ENCODE data around the gene CADM3. TPM values are rescaled to one million over a fixed set of nuclear protein-coding genes. Genes with fewer than 3 reads are reported as not detected.

CADM3 gene
- total RNA-seq, 1 donor from 2014 or later: 6.9 TPM

DNA sequence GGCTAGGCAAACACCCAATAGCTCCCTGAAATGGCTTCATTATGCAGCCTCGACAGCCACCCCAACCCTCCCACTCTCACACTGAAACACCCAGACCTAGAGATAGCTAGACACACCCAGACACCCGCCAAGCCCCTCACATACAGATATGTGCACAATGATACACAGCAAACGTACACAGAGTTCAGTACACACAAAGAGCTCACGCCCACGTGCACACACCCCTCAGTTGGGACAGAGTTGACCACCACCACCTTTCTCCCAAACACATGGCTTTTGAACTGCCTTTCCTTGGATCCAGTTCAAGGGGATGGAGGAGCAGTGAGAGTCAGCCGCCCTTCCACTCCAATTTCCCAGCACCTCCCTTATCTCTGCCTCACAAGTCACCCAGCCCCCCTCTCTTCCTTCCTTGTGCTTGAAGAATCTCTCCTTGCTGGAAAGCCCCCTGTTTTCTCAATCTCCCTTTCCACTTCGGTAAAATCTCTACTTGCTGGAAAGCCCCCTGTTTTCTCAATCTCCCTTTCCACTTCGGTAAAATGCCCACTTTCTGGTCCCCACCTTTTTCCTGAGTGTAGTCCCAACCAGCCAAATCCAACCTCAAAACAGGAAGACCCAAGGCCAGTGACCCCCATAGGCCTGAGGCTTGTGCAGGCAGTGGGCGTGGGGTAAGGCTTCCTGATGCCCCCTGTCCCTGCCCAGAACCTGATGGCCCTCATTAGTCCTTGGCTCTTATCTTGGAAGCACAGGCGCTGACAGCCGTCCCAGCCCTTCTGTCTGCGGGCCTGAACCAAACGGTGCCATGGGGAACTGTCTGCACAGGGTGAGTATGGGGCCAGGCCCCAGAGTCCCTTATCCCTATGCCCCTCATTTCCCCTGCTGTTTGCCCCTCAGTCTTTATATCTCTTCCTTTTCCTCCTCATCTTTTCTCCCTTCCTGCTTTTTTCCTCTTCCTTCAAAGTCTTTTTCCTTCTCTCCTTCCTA, 33.0 kb downstream of the CADM3 start, which contains the start of gene ACKR1:
Gene ACKR1 (plus strand): TSS at position 715 of the 981 bp plus-strand sequence. CDS start 85 bp downstream, at position 800.
- Histone ChIP-seq H2AFZ (replicated peaks) (no peak within 1 kb of the TSS), H3K36me3 (no peaks in the 10 kb centered on the region), H4K20me1 (ENCODE audit: low read depth) (no peaks in the 10 kb centered on the region), H3K4me1 (peaks cover 14% of the 10 kb centered on the region), H3K9ac (no peak within 1 kb of the TSS), H3K9me3 (ENCODE audit: low read depth) (no peaks in the 10 kb centered on the region), H3K79me2 (ENCODE audit: low read depth) (no peaks in the 10 kb centered on the region), H3F3A (ENCODE audit: low read depth) (no peaks in the 10 kb centered on the region), H3K4me2 (no peak within 1 kb of the TSS), H3K4me3 (no peak within 1 kb of the TSS), H3K27me3 (peaks cover 4% of the 10 kb centered on the region), H3K27ac (no peak within 1 kb of the TSS)
- Mint-ChIP-seq H3K4me3 (no peak within 1 kb of the TSS), H3K4me1 (peaks cover 50% of the 10 kb centered on the region), H3K27ac (no peak within 1 kb of the TSS), H3K36me3 (no peaks in the 10 kb centered on the region), H3K9me3 (no peaks in the 10 kb centered on the region), H3K27me3 (ENCODE audit: insufficient read depth, low read depth) (peaks cover 21% of the 10 kb centered on the region)
- TF ChIP-seq EZH2 (IDR thresholded peaks at IDR 0.05): no peak
- TF ChIP-seq, protein P1, sequence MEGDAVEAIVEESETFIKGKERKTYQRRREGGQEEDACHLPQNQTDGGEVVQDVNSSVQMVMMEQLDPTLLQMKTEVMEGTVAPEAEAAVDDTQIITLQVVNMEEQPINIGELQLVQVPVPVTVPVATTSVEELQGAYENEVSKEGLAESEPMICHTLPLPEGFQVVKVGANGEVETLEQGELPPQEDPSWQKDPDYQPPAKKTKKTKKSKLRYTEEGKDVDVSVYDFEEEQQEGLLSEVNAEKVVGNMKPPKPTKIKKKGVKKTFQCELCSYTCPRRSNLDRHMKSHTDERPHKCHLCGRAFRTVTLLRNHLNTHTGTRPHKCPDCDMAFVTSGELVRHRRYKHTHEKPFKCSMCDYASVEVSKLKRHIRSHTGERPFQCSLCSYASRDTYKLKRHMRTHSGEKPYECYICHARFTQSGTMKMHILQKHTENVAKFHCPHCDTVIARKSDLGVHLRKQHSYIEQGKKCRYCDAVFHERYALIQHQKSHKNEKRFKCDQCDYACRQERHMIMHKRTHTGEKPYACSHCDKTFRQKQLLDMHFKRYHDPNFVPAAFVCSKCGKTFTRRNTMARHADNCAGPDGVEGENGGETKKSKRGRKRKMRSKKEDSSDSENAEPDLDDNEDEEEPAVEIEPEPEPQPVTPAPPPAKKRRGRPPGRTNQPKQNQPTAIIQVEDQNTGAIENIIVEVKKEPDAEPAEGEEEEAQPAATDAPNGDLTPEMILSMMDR (IDR thresholded peaks at IDR 0.05): no peak
- no peak for TF ChIP-seq EZH2phosphoT487 (IDR thresholded peaks at IDR 0.05)
- no peak for DNase-seq (ENCODE audit: low spot score)

DNA sequence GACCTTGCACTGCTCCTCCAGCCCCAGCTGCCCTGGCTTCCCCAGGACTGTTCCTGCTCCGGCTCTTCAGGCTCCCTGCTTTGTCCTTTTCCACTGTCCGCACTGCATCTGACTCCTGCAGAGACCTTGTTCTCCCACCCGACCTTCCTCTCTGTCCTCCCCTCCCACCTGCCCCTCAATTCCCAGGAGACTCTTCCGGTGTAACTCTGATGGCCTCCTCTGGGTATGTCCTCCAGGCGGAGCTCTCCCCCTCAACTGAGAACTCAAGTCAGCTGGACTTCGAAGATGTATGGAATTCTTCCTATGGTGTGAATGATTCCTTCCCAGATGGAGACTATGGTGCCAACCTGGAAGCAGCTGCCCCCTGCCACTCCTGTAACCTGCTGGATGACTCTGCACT, 33.8 kb downstream of the CADM3 start:
- Histone ChIP-seq H3K9me3 (ENCODE audit: low read depth) (no peaks in the 10 kb centered on the region), H3K4me3 (no peak overlapping the region), H3K27ac (no peak overlapping the region), H2AFZ (replicated peaks) (no peak overlapping the region), H3K9ac (no peak overlapping the region), H3K79me2 (ENCODE audit: low read depth) (no peaks in the 10 kb centered on the region), H3K36me3 (no peaks in the 10 kb centered on the region), H3K27me3 (peaks cover 5% of the 10 kb centered on the region), H3K4me1 (peaks cover 14% of the 10 kb centered on the region), H3K4me2 (no peak overlapping the region), H4K20me1 (ENCODE audit: low read depth) (no peaks in the 10 kb centered on the region), H3F3A (ENCODE audit: low read depth) (no peaks in the 10 kb centered on the region)
- H3K27ac Mint-ChIP-seq: no peak overlapping the region
- H3K4me3 Mint-ChIP-seq: no peak overlapping the region
- H3K9me3 Mint-ChIP-seq: no peaks in the 10 kb centered on the region
- TF ChIP-seq, protein P1 (IDR thresholded peaks at IDR 0.05): peak; percentile 29
- TF ChIP-seq EZH2phosphoT487 (IDR thresholded peaks at IDR 0.05): no peak
- H3K36me3 Mint-ChIP-seq: no peaks in the 10 kb centered on the region
- peaks cover 23% of the 10 kb centered on the region for H3K27me3 Mint-ChIP-seq (ENCODE audit: insufficient read depth, low read depth)
- DNase-seq (ENCODE audit: low spot score): peak; percentile 39
- H3K4me1 Mint-ChIP-seq: peaks cover 50% of the 10 kb centered on the region

DNA sequence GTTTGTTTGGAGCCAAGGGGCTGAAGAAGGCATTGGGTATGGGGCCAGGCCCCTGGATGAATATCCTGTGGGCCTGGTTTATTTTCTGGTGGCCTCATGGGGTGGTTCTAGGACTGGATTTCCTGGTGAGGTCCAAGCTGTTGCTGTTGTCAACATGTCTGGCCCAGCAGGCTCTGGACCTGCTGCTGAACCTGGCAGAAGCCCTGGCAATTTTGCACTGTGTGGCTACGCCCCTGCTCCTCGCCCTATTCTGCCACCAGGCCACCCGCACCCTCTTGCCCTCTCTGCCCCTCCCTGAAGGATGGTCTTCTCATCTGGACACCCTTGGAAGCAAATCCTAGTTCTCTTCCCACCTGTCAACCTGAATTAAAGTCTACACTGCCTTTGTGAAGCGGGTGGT, 34.7 kb downstream of the CADM3 start:
- Mint-ChIP-seq H3K27me3 (ENCODE audit: insufficient read depth, low read depth) (peaks cover 23% of the 10 kb centered on the region), H3K4me1 (peaks cover 45% of the 10 kb centered on the region), H3K4me3 (no peak overlapping the region), H3K27ac (no peak overlapping the region), H3K9me3 (no peaks in the 10 kb centered on the region), H3K36me3 (no peaks in the 10 kb centered on the region)
- no peak overlapping the region for H3K4me2 ChIP-seq
- no peaks in the 10 kb centered on the region for H3K9me3 ChIP-seq (ENCODE audit: low read depth)
- H3F3A ChIP-seq (ENCODE audit: low read depth): no peaks in the 10 kb centered on the region
- H3K9ac ChIP-seq: no peak overlapping the region
- DNase-seq (ENCODE audit: low spot score): no peak
- peaks cover 14% of the 10 kb centered on the region for H3K27me3 ChIP-seq
- peaks cover 17% of the 10 kb centered on the region for H3K4me1 ChIP-seq
- H3K27ac ChIP-seq: no peak overlapping the region
- H4K20me1 ChIP-seq (ENCODE audit: low read depth): no peaks in the 10 kb centered on the region
- no peaks in the 10 kb centered on the region for H3K36me3 ChIP-seq
- no peak for TF ChIP-seq EZH2 (IDR thresholded peaks at IDR 0.05)
- TF ChIP-seq, protein P1 (IDR thresholded peaks at IDR 0.05): no peak
- no peak for TF ChIP-seq EZH2phosphoT487 (IDR thresholded peaks at IDR 0.05)
- H3K79me2 ChIP-seq (ENCODE audit: low read depth): no peaks in the 10 kb centered on the region
- H3K4me3 ChIP-seq: no peak overlapping the region
- no peak overlapping the region for H2AFZ ChIP-seq (replicated peaks)

All from neural progenitor cell (in vitro differentiated cells).